Activated CD8-positive, alpha-beta T cell treated with anti-CD3 and anti-CD28 coated beads, Interleukin-2, amount 10 ng/mL, durations not matched to agents 7 days and 5 days (primary cell): Measurements from ENCODE around the gene NFIA. TPM values are rescaled to one million over a fixed set of nuclear protein-coding genes. Genes with fewer than 3 reads are reported as not detected.

Experiments
- ATAC-seq: fragments of 150-1000 bp; cut with Tn5 transposase; one replicate; pipeline ENCODE4 v1.10.0; 2021; ENCODE audit warnings: moderate library complexity
- CTCF ChIA-PET: fragments of 350-600 bp; sonication (Branson Sonifier 250); formaldehyde crosslinking; loops from one replicate; lab custom pipeline; 2021; ENCODE audit warnings: antibody characterized with exemption; lab: Charles Lee
- POLR2A ChIA-PET: fragments of 350-600 bp; sonication (Branson Sonifier 250); formaldehyde crosslinking; loops from one replicate; lab custom pipeline; 2021; ENCODE audit warnings: antibody characterized with exemption; lab: Charles Lee
- DNase-seq: peaks from one replicate; pipeline ENCODE4 v3.0.0-alpha.2; 2020
- H3K27ac Mint-ChIP-seq: one replicate; pipeline ENCODE4 v1.8.0; 2021; ENCODE audit warnings: mild to moderate bottlenecking, mixed read lengths
- H3K27me3 Mint-ChIP-seq: one replicate; pipeline ENCODE4 v1.8.0; 2021; ENCODE audit warnings: low read depth, mixed read lengths
- H3K36me3 Mint-ChIP-seq: one replicate; pipeline ENCODE4 v1.8.0; 2021; ENCODE audit warnings: low read depth, mixed read lengths
- H3K4me1 Mint-ChIP-seq: one replicate; pipeline ENCODE4 v1.8.0; 2021; ENCODE audit warnings: low read depth, mixed read lengths
- H3K4me3 Mint-ChIP-seq: one replicate; pipeline ENCODE4 v1.8.0; 2021; ENCODE audit warnings: mild to moderate bottlenecking, mixed read lengths
- H3K9me3 Mint-ChIP-seq: one replicate; pipeline ENCODE4 v1.8.0; 2022; ENCODE audit warnings: mixed read lengths; ENCODE audit not compliant: insufficient read depth
- total RNA-seq, 2 experiments: library from RNA; stranded (reverse); gene quantifications; one replicate each; pipeline ENCODE4 v1.2.3, GENCODE V29; 2021

Gene NFIA
- under 1 TPM; 0.66 to 0.78 TPM for total RNA-seq

GRCh38 chr1:61082311-61083012, at the start of gene NFIA:
TSS of gene NFIA (plus strand) at chr1:61082561.
- H3K4me3 Mint-ChIP-seq, result peak within 1 kb of the TSS; percentile 75
- peaks cover 55% of the 10 kb centered on the region for H3K27me3 Mint-ChIP-seq
- H3K9me3 Mint-ChIP-seq, result no peaks in the 10 kb centered on the region
- peak; percentile 34 for ATAC-seq
- no peak within 1 kb of the TSS for H3K27ac Mint-ChIP-seq
- no peak for DNase-seq
- H3K4me1 Mint-ChIP-seq, result peaks cover 36% of the 10 kb centered on the region
- CTCF ChIA-PET, result interaction anchor here (1.7 to 1.8 kb wide), 2 partner anchors 11 to 32 kb away, joined by 4 to 9 read pairs; no protein-coding TSS in a partner anchor
- POLR2A ChIA-PET, result no interaction called here
- no peaks in the 10 kb centered on the region for H3K36me3 Mint-ChIP-seq

GRCh38 chr1:61035880-61036279, 46.5 kb upstream of the NFIA start:
- no peaks in the 10 kb centered on the region for H3K9me3 Mint-ChIP-seq
- no peak overlapping the region for H3K27ac Mint-ChIP-seq
- ChIA-PET POLR2A (no interaction called here), CTCF (interaction anchor here (1.7 to 2.5 kb wide), 2 partner anchors 14 to 553 kb away, joined by 5 to 10 read pairs; no protein-coding TSS in a partner anchor)
- no peak for ATAC-seq
- no peaks in the 10 kb centered on the region for H3K4me1 Mint-ChIP-seq
- no peak for DNase-seq
- no peaks in the 10 kb centered on the region for H3K36me3 Mint-ChIP-seq
- no peak overlapping the region for H3K4me3 Mint-ChIP-seq
- H3K27me3 Mint-ChIP-seq, result peaks cover 5% of the 10 kb centered on the region

DNA sequence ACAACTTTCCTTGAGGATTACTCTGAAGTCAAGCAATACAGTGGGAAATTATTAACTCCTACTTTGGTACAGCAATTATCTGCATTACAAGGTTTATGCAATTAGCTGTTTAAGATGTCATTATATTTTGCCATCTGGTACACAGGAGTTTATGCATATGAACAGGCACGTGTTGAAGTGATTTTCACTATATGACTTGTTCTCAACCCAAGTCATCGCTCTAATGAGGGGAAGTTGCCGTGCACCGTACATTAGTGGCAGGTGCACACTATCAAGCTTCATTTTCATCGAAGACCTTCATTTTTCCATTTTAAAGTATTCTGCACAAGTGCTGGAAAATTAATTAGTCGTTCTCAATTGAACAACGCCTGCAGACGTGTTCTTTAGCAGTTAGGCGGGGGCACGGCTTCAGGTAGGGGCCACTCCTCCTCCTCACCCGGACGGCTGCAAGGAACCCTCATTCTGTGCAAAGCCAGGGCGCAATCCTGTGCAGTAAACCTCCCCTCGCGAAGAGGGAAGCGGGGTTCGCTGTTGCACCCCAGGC, 39.8 kb upstream of the NFIA start:
- Mint-ChIP-seq H3K36me3 (no peaks in the 10 kb centered on the region), H3K27me3 (peaks cover 38% of the 10 kb centered on the region), H3K4me1 (peaks cover 6% of the 10 kb centered on the region), H3K4me3 (peak overlapping the region; percentile 72), H3K9me3 (no peaks in the 10 kb centered on the region), H3K27ac (no peak overlapping the region)
- POLR2A ChIA-PET, result no interaction called here
- ATAC-seq (no peak), DNase-seq (no peak)
- CTCF ChIA-PET, result interaction anchor here (0.6 to 2.7 kb wide), 19 partner anchors 9 to 1398 kb away, joined by 3 to 19 read pairs (median 4); no protein-coding TSS in a partner anchor

DNA sequence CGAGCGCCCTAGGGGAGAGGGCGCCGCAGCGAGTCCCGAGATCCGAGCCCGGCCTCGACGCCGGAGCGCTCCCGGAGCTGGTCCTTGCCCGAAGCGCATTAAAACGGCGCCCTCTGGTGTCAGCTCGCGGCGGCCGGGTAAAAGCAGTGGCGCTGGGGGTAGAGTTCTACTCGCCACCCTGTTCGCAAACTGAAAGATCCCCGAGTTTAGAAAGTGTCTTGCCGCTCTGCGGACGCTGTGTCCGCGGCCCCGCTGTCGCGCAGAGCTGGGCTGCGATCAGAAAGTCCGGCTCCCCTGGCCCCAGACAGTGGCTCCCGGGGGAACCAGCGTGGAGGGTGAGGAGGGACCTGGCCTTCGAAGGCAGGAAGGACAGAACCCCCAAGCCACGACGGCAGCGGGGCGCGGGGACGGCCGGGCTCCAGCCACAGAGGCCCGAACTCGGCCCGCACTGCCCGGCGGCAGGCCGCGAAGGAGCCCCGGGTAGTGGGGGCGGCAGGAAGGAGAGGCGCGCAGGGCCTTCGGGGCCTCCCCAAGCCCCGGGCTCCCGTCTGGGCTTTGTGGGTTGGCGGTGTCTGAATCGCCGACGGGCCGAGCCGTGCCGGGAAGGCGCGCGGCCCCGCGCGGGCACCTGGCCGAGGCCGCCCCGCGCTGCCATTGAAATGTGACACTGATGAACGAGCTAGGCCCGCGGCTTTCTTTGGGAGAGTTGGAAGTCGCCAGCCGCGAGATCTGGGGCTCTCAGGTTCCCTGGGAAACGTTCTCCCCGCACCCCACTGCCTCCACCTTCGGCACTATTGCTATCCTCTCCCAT, 39.1 kb upstream of the NFIA start:
- DNase-seq (peak; percentile 88), ATAC-seq (peak; percentile 97)
- peak overlapping the region; percentile 72 for H3K4me3 Mint-ChIP-seq
- ChIA-PET POLR2A (no interaction called here), CTCF (interaction anchor here (0.6 to 2.7 kb wide), 22 partner anchors 9 to 1397 kb away, joined by 3 to 19 read pairs (median 3); no protein-coding TSS in a partner anchor)
- peaks cover 38% of the 10 kb centered on the region for H3K27me3 Mint-ChIP-seq
- H3K27ac Mint-ChIP-seq, result no peak overlapping the region
- no peaks in the 10 kb centered on the region for H3K36me3 Mint-ChIP-seq
- H3K4me1 Mint-ChIP-seq, result peaks cover 6% of the 10 kb centered on the region
- H3K9me3 Mint-ChIP-seq, result no peaks in the 10 kb centered on the region

DNA sequence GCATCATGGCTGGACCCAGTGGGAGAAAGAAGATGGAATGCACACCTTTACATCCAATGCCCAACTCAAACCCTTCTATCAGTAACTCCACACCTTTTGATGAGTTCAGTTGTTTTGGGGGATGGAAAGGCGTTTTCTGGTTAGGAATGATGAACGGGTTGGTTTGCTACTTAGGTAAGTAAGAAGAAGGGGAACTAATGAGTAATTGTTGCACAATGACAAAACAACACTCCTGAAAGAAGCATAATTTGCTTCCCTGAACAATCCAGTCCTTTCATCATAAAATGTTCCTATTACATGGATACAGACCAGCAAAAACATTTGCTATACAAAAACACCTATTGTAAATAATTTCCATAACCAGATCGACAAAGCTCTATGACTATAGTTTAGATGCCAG, 35.9 kb upstream of the NFIA start:
- Mint-ChIP-seq H3K9me3 (no peaks in the 10 kb centered on the region), H3K27me3 (peaks cover 41% of the 10 kb centered on the region), H3K36me3 (no peaks in the 10 kb centered on the region), H3K4me1 (peaks cover 11% of the 10 kb centered on the region), H3K4me3 (no peak overlapping the region), H3K27ac (no peak overlapping the region)
- CTCF ChIA-PET, result interaction anchor here (1.0 to 1.4 kb wide), 3 partner anchors 20 to 291 kb away, joined by 3 to 5 read pairs (median 4); no protein-coding TSS in a partner anchor
- DNase-seq (no peak), ATAC-seq (no peak)
- POLR2A ChIA-PET, result no interaction called here

DNA sequence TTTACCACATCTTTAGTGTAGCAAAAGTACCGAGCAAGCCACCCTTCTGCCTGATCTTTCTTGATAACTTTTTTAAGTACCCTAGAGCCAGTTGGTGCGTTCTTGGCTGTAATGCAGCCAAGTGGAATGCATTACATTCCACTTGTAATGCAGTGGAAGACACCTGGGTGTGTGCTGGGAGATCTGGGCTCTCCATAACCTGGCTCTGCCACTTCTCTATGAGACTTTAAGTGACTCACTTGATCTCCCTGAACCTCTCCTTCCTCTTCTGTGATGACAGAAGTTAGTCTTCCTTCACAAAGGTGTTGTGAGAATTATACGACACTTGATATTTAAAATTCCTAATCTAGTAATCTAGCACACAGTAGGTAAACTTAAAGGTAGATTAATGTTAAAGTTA, 35.3 kb upstream of the NFIA start:
- CTCF ChIA-PET, result interaction anchor here (1.0 to 1.4 kb wide), 2 partner anchors 31 to 290 kb away, joined by 3 to 5 read pairs; no protein-coding TSS in a partner anchor
- DNase-seq (no peak), ATAC-seq (no peak)
- POLR2A ChIA-PET, result interaction anchor here (0.6 kb wide), 1 partner anchor 32 kb away, joined by 3 read pairs; no protein-coding TSS in a partner anchor
- Mint-ChIP-seq H3K9me3 (no peaks in the 10 kb centered on the region), H3K27ac (no peak overlapping the region), H3K4me1 (peaks cover 16% of the 10 kb centered on the region), H3K4me3 (no peak overlapping the region), H3K27me3 (peaks cover 44% of the 10 kb centered on the region), H3K36me3 (no peaks in the 10 kb centered on the region)

- H3K9me3 Mint-ChIP-seq, result no peaks in the 10 kb centered on the region
- peak overlapping the region; percentile 69 for H3K4me3 Mint-ChIP-seq
- CTCF ChIA-PET, result interaction anchor here (0.7 to 3.8 kb wide), 58 partner anchors 8 to 830 kb away, joined by 3 to 45 read pairs (median 4); partner anchors contain the start of gene NFIA
- peaks cover 50% of the 10 kb centered on the region for H3K27me3 Mint-ChIP-seq
- DNase-seq (peak; percentile 90), ATAC-seq (peak; percentile 86)
- H3K27ac Mint-ChIP-seq, result no peak overlapping the region
- POLR2A ChIA-PET, result interaction anchor here (1.4 kb wide), 1 partner anchor 27 kb away, joined by 9 read pairs; no protein-coding TSS in a partner anchor
- H3K4me1 Mint-ChIP-seq, result peaks cover 31% of the 10 kb centered on the region
- no peaks in the 10 kb centered on the region for H3K36me3 Mint-ChIP-seq
Measured at GRCh38 chr1:61049850-61050540, 32.4 kb upstream of the NFIA start.

- peak; percentile 45 for ATAC-seq
Measured at GRCh38 chr1:61050541-61051442, 31.6 kb upstream of the NFIA start.

DNA sequence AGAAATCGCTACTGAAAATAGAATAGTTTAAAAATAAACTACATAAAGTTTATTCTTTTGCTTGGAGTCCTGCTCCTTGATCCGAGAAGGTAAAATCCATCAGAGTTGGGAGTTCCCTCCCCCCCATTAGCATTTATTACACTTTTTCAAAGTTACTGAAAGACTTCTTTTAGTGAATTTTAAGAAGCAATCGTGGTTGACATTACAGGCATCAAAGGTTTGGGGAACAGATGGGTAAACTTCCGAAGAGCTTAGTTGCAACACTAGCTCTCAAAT, 31.0 kb upstream of the NFIA start:
- peaks cover 32% of the 10 kb centered on the region for H3K4me1 Mint-ChIP-seq
- peak overlapping the region; percentile 60 for H3K4me3 Mint-ChIP-seq
- H3K36me3 Mint-ChIP-seq, result no peaks in the 10 kb centered on the region
- CTCF ChIA-PET, result interaction anchor here (0.7 to 3.8 kb wide), 11 partner anchors 9 to 802 kb away, joined by 3 to 45 read pairs (median 12); no protein-coding TSS in a partner anchor
- H3K27me3 Mint-ChIP-seq, result peaks cover 55% of the 10 kb centered on the region
- no peak for ATAC-seq
- H3K27ac Mint-ChIP-seq, result no peak overlapping the region
- no peak for DNase-seq
- no peaks in the 10 kb centered on the region for H3K9me3 Mint-ChIP-seq
- POLR2A ChIA-PET, result no interaction called here

More at GRCh38 chr1:61050541-61051442, 31.6 kb upstream of the NFIA start:
- Mint-ChIP-seq H3K4me3 (peak overlapping the region; percentile 69), H3K27ac (no peak overlapping the region), H3K27me3 (peaks cover 53% of the 10 kb centered on the region), H3K36me3 (no peaks in the 10 kb centered on the region), H3K4me1 (peaks cover 31% of the 10 kb centered on the region), H3K9me3 (no peaks in the 10 kb centered on the region)
- CTCF ChIA-PET, result interaction anchor here (0.7 to 3.8 kb wide), 52 partner anchors 7 to 802 kb away, joined by 3 to 45 read pairs (median 4); partner anchors contain the start of gene NFIA
- DNase-seq, result no peak
- POLR2A ChIA-PET, result interaction anchor here (1.4 kb wide), 1 partner anchor 26 kb away, joined by 9 read pairs; no protein-coding TSS in a partner anchor

DNA sequence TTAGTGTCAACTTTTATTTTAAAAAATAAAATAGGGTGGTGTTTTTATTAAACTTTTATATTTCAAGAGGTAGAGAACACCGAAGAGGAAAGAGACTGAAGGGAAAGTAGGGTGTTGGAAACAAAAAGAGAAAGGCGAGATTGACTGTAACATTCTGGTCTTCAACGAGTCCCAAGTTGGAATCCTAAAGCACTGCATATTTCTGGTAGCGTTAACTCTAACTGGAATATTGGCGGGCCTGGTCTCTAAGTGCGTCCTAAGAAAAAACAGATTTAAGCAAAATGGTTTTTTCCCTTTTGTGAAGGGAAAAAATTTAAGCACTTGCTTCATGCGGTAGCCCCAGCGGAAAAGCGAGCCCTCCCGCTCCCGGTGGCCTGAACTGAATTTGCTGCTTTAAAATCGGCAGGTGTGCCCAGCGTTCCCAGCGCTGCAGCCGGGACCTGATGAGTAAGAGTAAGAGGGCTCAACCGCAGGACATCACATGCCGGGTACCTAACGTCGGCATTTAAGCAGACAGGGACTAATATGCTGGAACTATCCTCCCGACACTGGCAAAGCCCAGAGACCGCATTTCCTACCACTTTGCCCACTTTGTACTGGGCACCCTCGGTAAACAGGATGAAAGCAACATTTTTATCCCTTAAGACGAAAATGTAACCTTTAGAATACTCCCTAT, 30.5 kb upstream of the NFIA start:
- H3K4me3 Mint-ChIP-seq, result no peak overlapping the region
- H3K9me3 Mint-ChIP-seq, result no peaks in the 10 kb centered on the region
- H3K36me3 Mint-ChIP-seq, result no peaks in the 10 kb centered on the region
- DNase-seq (no peak), ATAC-seq (no peak)
- POLR2A ChIA-PET, result interaction anchor here (0.9 kb wide), 1 partner anchor 24 kb away, joined by 3 read pairs; no protein-coding TSS in a partner anchor
- CTCF ChIA-PET, result interaction anchor here (0.7 to 3.8 kb wide), 9 partner anchors 9 to 801 kb away, joined by 3 to 45 read pairs (median 12); no protein-coding TSS in a partner anchor
- peaks cover 34% of the 10 kb centered on the region for H3K4me1 Mint-ChIP-seq
- peaks cover 56% of the 10 kb centered on the region for H3K27me3 Mint-ChIP-seq
- H3K27ac Mint-ChIP-seq, result no peak overlapping the region
